ENCODE measurements around the gene NPL. TPM values are rescaled to one million over a fixed set of nuclear protein-coding genes. Genes with fewer than 3 reads are reported as not detected.

The NPL gene
- total and polyA plus RNA-seq, 9 of the 15 experiments (the other 6 are each of a cell fraction or from before 2014, with no cell fraction given): 9.9 to 22.3 (median 14.2) TPM

GRCh38 chr1:182761396-182762395 lies 27.9 kb upstream of the NPL start (continued):
- TF ChIP-seq CHAMP1 (IDR thresholded peaks at IDR 0.05): no peak
- TF ChIP-seq BACH1 (tag; IDR thresholded peaks at IDR 0.05): no peak
- TF ChIP-seq CTBP1 (IDR thresholded peaks at IDR 0.05; ENCODE audit: borderline replicate concordance): no peak
- no peak for TF ChIP-seq HDGF (IDR thresholded peaks at IDR 0.05)
- TF ChIP-seq CBX5 (IDR thresholded peaks at IDR 0.05; ENCODE audit: borderline replicate concordance, low read depth): no peak
- TF ChIP-seq ZNF75A (CRISPR knock-in tag; IDR thresholded peaks at IDR 0.05): no peak
- peak; percentile 77 for TF ChIP-seq ZFP36 (IDR thresholded peaks at IDR 0.05; ENCODE audit: low read depth, low read length, partially characterized antibody)
- no peak for TF ChIP-seq XRCC3 (IDR thresholded peaks at IDR 0.05)
- no peak for TF ChIP-seq GABPB2 (CRISPR knock-in tag; conservative IDR thresholded peaks at IDR 0.05)
- no peak for TF ChIP-seq HNRNPLL (IDR thresholded peaks at IDR 0.05; ENCODE audit: low read depth, low read length, poor library complexity, severe bottlenecking)
- TF ChIP-seq ZNF764 (CRISPR knock-in tag; IDR thresholded peaks at IDR 0.05; ENCODE audit: low read depth): no peak
- TF ChIP-seq CBFA2T3 (IDR thresholded peaks at IDR 0.05): peak; percentile 25; the same call in 1 of the 2 replicates
- TF ChIP-seq ZEB2 (IDR thresholded peaks at IDR 0.05): no peak

All from K562 (cell line).